HepG2 (cell line): ENCODE results near the gene WNT2B. TPM values are rescaled to one million over a fixed set of nuclear protein-coding genes. Genes with fewer than 3 reads are reported as not detected.

Source experiments
- ATAC-seq: fragments of 200-7000 bp; cut with Tn5 transposase; 3 replicates; pipeline ENCODE4 v1.9.1; 2020; ENCODE audit warnings: mild to moderate bottlenecking, moderate library complexity
- BruUV-seq: library from RNA; stranded (reverse); fragments of 400-500 nt; replicated peaks from 2 replicates; lab custom pipeline; 2021; lab: Mats Ljungman, UMichigan
- CTCF ChIA-PET: fragments of 300-600 bp; formaldehyde crosslinking; extraction: SDS; loops from one replicate; lab custom pipeline; 2021; ENCODE audit warnings: low total read pairs, inconsistent platforms, low intra/inter-chr PET ratio; lab: Yijun Ruan, JAX
- POLR2A ChIA-PET: fragments of 350-600 bp; sonication (Branson Sonifier 250); formaldehyde crosslinking; loops from one replicate; lab custom pipeline; 2020; ENCODE audit warnings: antibody characterized with exemption, inconsistent platforms; lab: Yijun Ruan, JAX
- DNase-seq: peaks from one replicate; pipeline ENCODE4 v3.0.0-alpha.2; 2015; ENCODE audit warnings: low spot score
- FAIRE-seq: peaks from 3 replicates; lab custom pipeline; 2011; peaks lifted over from hg19 to GRCh38; lab: Jason Lieb, UNC
- H2AFZ ChIP-seq: one replicate; pipeline ENCODE4 v1.6.1; 2011; ENCODE audit warnings: low read length, inconsistent platforms
- H3K27ac ChIP-seq: fragments of 300-600 bp; 3 replicates; pipeline ENCODE4 v1.8.0; 2011; ENCODE audit warnings: mixed run types, mild to moderate bottlenecking, mixed read lengths, low read length, inconsistent platforms; ENCODE audit not compliant: insufficient read depth; ENCODE audit errors: extremely low read length
- H3K27me3 ChIP-seq, 2 experiments: fragments of 200-600 bp in 1 of 2; 2 replicates in 1 of 2; 3 replicates in 1 of 2; pipeline versions ENCODE4 v1.6.0 to v1.8.0; 2011; ENCODE audit warnings: low read length in 2 of 2, mild to moderate bottlenecking in 2 of 2, moderate library complexity in 2 of 2, inconsistent platforms in 1 of 2; ENCODE audit not compliant: insufficient read depth in 2 of 2, control insufficient read depth in 1 of 2
- H3K36me3 ChIP-seq, 2 experiments: fragments of 200-600 bp in 1 of 2; replicated peaks in 1 of 2; 2 replicates in 1 of 2; 3 replicates in 1 of 2; pipeline versions ENCODE4 v1.5.1 to v1.8.0; 2011; ENCODE audit warnings: low read length in 2 of 2, inconsistent platforms in 1 of 2; ENCODE audit not compliant: insufficient read depth in 2 of 2, control insufficient read depth in 1 of 2
- H3K4me1 ChIP-seq: 2 replicates; pipeline ENCODE4 v1.5.1; 2012; ENCODE audit warnings: low read length, inconsistent platforms; ENCODE audit not compliant: insufficient read depth
- H3K4me2 ChIP-seq: 2 replicates; pipeline ENCODE4 v1.6.0; 2011; ENCODE audit warnings: low read depth, low read length, inconsistent platforms
- H3K4me3 ChIP-seq, 3 experiments: fragments of 200-600 bp in 1 of 3; sonication (generic), shearing (Covaris generic) in 1 of 3; replicated peaks in 1 of 3; 2 replicates each; pipeline ENCODE4 v1.5.1; 2011 to 2016; ENCODE audit warnings: low read length in 3 of 3, inconsistent platforms in 2 of 3, low read depth in 2 of 3, mild to moderate bottlenecking in 2 of 3, control low read depth in 1 of 3, mixed read lengths in 1 of 3; ENCODE audit not compliant: insufficient read depth in 1 of 3
- H3K79me2 ChIP-seq: one replicate; pipeline ENCODE4 v1.6.1; 2011; ENCODE audit warnings: low read length, inconsistent platforms; ENCODE audit not compliant: insufficient read depth
- H3K9ac ChIP-seq: 2 replicates; pipeline ENCODE4 v1.6.0; 2011; ENCODE audit warnings: mild to moderate bottlenecking, low read depth, low read length, inconsistent platforms; ENCODE audit not compliant: insufficient read depth
- H3K9me3 ChIP-seq: 2 replicates; pipeline ENCODE4 v1.5.1; 2012; ENCODE audit warnings: mild to moderate bottlenecking, low read length
- H4K20me1 ChIP-seq: 2 replicates; pipeline ENCODE4 v1.6.0; 2011; ENCODE audit warnings: inconsistent platforms, mild to moderate bottlenecking, low read length, moderate library complexity; ENCODE audit not compliant: insufficient read depth
- FOSL2 ChIP-seq: sonication (generic); formaldehyde crosslinking; IDR thresholded peaks from 2 replicates; pipeline ENCODE4 v1.4.0; 2020; ENCODE audit warnings: missing genetic modification reagents
- GABPA ChIP-seq, 2 experiments: IDR thresholded peaks; 2 replicates each; pipeline ENCODE4 v1.6.1; 2011 to 2016; ENCODE audit warnings: low read depth in 2 of 2, low read length in 1 of 2, missing biosample characterization in 1 of 2, missing genetic modification characterization in 1 of 2
- HNF4A ChIP-seq: sonication (generic); formaldehyde crosslinking; IDR thresholded peaks from 2 replicates; pipeline ENCODE4 v1.4.0; 2020; ENCODE audit warnings: missing genetic modification reagents
- HNRNPH1 ChIP-seq: fragments of 200-400 bp; formaldehyde crosslinking; optimal IDR thresholded peaks from 2 replicates; pipeline ENCODE3; 2017; ENCODE audit warnings: mild to moderate bottlenecking, low read depth, low read length
- HOXD1 ChIP-seq: sonication (generic); formaldehyde crosslinking; IDR thresholded peaks from 2 replicates; pipeline ENCODE4 v1.5.0; 2020; ENCODE audit warnings: missing genetic modification reagents
- NBN ChIP-seq: fragments of 450-650 bp; conservative IDR thresholded peaks from 2 replicates; pipeline ENCODE4 v1.6.1; 2017
- NR3C1 ChIP-seq: sonication (generic); formaldehyde crosslinking; IDR thresholded peaks from 2 replicates; pipeline ENCODE4 v1.4.0; 2020; ENCODE audit warnings: missing genetic modification reagents
- PHB2 ChIP-seq: fragments of 450-650 bp; IDR thresholded peaks from 2 replicates; pipeline ENCODE4 v1.6.1; 2018; ENCODE audit not compliant: partially characterized antibody
- PHF21A ChIP-seq: sonication (generic); formaldehyde crosslinking; IDR thresholded peaks from 2 replicates; pipeline ENCODE4 v1.5.0; 2020; ENCODE audit warnings: mild to moderate bottlenecking, missing genetic modification reagents
- SOX6 ChIP-seq, 2 experiments: fragments of 450-650 bp in 1 of 2; sonication (generic) in 1 of 2; formaldehyde crosslinking in 1 of 2; IDR thresholded peaks; 2 replicates each; pipeline versions ENCODE4 v1.4.0 to v1.6.1; 2017 to 2020; ENCODE audit warnings: antibody characterized with exemption in 1 of 2, mild to moderate bottlenecking in 1 of 2, missing genetic modification reagents in 1 of 2
- ZKSCAN8 ChIP-seq: IDR thresholded peaks from 2 replicates; pipeline ENCODE4 v1.6.1; 2016; ENCODE audit warnings: borderline replicate concordance, missing genetic modification reagents, missing compliant biosample characterization
- ZNF780A ChIP-seq: sonication (generic); formaldehyde crosslinking; IDR thresholded peaks from 2 replicates; pipeline ENCODE4 v1.8.0; 2022; ENCODE audit warnings: mild to moderate bottlenecking, missing genetic modification reagents, moderate library complexity
- WGBS: methylation state at CpG from one replicate; pipeline ENCODE4 v1.1.6; 2017; ENCODE audit warnings: low lambda C conversion rate; 5-methylcytosine and 5-hydroxymethylcytosine counted together
- in situ Hi-C: cut with HindIII; loops from 2 replicates; pipeline ENCODE4 v1.10.0; 2017; ENCODE audit warnings: low pct_unique_long_range_greater_than_20kb; ENCODE audit not compliant: extremely low pct_ligation_motif_present
- intact Hi-C: fragments of 100-400 bp; cut with micrococcal nuclease; formaldehyde crosslinking; loops from one replicate; pipeline ENCODE4 v1.10.0; 2022; ENCODE audit not compliant: unreplicated experiment
- polyA plus RNA-seq, 8 experiments: library from polyadenylated mRNA; depleted of rRNA in 3 of 8; stranded (reverse) in 7 of 8; unstranded in 1 of 8; fragments of >200 nt; fragmentation: Illumina TruSeq in 4 of 8; extraction: Trizol in 4 of 8; gene quantifications; 2 replicates each; pipeline versions ENCODE4 v1.2.1 to v1.2.3, GENCODE V29; 2011 to 2016; ENCODE audit warnings: low read depth in 4 of 8, missing spikeins in 1 of 8, mixed read lengths in 1 of 8; ENCODE audit not compliant: insufficient read depth in 1 of 8
- total RNA-seq, 5 experiments: library from RNA; depleted of rRNA; stranded (reverse); fragments of >200 nt; fragmentation: Illumina TruSeq; extraction: Trizol; gene quantifications; 2 replicates each; pipeline ENCODE4 v1.2.3, GENCODE V29; 2016; ENCODE audit warnings: low read depth in 1 of 5
- TF ChIP-seq, protein P1 (sequence below): sonication (generic); formaldehyde crosslinking; IDR thresholded peaks from 2 replicates; pipeline ENCODE4 v1.4.0; 2020; ENCODE audit warnings: missing genetic modification reagents
- TF ChIP-seq, protein P2 (sequence below), 2 experiments: fragments of 450-650 bp in 1 of 2; sonication (generic) in 1 of 2; formaldehyde crosslinking; IDR thresholded peaks; 2 replicates each; pipeline versions ENCODE4 v1.5.0 to v1.8.0; 2020 to 2022; ENCODE audit warnings: mild to moderate bottlenecking in 1 of 2, missing genetic modification reagents in 1 of 2

The WNT2B gene
- total and polyA plus RNA-seq, 2 of the 13 experiments (the other 11 are each of a cell fraction or from before 2014, with no cell fraction given), result 0.11 to 0.32 TPM

DNA sequence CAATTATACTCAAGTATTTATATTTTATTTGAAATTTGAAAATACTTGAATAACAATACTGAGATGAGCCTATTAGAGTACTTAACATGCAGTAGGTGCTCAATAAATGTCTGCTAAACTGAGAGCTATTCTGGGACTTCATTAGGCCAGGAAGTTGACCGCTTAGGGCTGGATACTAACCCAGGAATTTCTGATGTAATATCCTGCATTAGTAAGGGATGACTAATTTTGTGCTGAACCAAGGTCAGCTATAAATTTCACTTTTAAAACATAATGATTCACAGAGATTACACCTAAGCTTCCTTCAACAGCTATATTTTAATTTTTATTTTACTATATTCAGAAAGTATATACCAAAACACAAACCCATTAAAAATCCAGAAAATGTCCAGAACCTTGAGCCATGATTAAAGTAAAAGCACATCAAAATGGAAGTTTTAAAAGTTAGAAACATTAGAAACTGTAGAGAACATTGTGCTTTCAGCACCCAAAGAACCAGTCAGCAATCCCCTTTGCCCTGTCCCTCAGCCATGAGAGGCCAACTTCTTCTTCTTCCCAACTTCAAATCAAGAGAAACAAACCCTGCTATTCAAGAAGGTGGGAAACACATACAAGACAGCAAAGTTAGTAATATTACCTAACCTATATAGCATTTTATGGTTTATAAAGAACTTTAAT lies 35.4 kb downstream of the WNT2B start:
- no peaks in the 10 kb centered on the region for H3K27me3 ChIP-seq
- 96% methylated on average over 1 of the region's 1 CpG for WGBS
- in situ Hi-C loops, result no loop called here
- ATAC-seq (no peak), DNase-seq (peak; percentile 41), FAIRE-seq (no peak)
- intact Hi-C loops, result no loop called here
- no peak overlapping the region for H3K4me3 ChIP-seq
- H4K20me1 ChIP-seq, result no peaks in the 10 kb centered on the region
- no peaks in the 10 kb centered on the region for H3K9me3 ChIP-seq
- H3K27ac ChIP-seq, result no peak overlapping the region
- no TSS peak for BruUV-seq
- TF ChIP-seq SOX6 (IDR thresholded peaks at IDR 0.05), result no peak
- no peak for TF ChIP-seq SOX6 (CRISPR knock-in tag; IDR thresholded peaks at IDR 0.05)
- TF ChIP-seq NBN, result no peak
- no peak for TF ChIP-seq GABPA (IDR thresholded peaks at IDR 0.05; ENCODE audit: low read depth, low read length)
- peak; percentile 58; the same call in 1 of the 2 replicates for TF ChIP-seq GABPA (CRISPR knock-in tag; IDR thresholded peaks at IDR 0.05; ENCODE audit: low read depth)
- TF ChIP-seq HNF4A, result no peak
- TF ChIP-seq PHB2, result no peak
- TF ChIP-seq NR3C1 (CRISPR knock-in tag), result no peak
- no peak for TF ChIP-seq ZNF780A (CRISPR knock-in tag)
- no peak for TF ChIP-seq HNRNPH1
- peak; percentile 69 for TF ChIP-seq FOSL2 (CRISPR knock-in tag)
- TF ChIP-seq PHF21A (CRISPR knock-in tag), result no peak
- TF ChIP-seq ZKSCAN8, result peak; percentile 97
- TF ChIP-seq HOXD1 (CRISPR knock-in tag), result no peak
- TF ChIP-seq, protein P1, sequence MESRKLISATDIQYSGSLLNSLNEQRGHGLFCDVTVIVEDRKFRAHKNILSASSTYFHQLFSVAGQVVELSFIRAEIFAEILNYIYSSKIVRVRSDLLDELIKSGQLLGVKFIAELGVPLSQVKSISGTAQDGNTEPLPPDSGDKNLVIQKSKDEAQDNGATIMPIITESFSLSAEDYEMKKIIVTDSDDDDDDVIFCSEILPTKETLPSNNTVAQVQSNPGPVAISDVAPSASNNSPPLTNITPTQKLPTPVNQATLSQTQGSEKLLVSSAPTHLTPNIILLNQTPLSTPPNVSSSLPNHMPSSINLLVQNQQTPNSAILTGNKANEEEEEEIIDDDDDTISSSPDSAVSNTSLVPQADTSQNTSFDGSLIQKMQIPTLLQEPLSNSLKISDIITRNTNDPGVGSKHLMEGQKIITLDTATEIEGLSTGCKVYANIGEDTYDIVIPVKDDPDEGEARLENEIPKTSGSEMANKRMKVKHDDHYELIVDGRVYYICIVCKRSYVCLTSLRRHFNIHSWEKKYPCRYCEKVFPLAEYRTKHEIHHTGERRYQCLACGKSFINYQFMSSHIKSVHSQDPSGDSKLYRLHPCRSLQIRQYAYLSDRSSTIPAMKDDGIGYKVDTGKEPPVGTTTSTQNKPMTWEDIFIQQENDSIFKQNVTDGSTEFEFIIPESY (CRISPR knock-in tag), result peak; percentile 42; the same call in 1 of the 2 replicates
- TF ChIP-seq, protein P2, sequence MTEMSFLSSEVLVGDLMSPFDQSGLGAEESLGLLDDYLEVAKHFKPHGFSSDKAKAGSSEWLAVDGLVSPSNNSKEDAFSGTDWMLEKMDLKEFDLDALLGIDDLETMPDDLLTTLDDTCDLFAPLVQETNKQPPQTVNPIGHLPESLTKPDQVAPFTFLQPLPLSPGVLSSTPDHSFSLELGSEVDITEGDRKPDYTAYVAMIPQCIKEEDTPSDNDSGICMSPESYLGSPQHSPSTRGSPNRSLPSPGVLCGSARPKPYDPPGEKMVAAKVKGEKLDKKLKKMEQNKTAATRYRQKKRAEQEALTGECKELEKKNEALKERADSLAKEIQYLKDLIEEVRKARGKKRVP (CRISPR knock-in tag; IDR thresholded peaks at IDR 0.05), result peak in 1 of 2 experiments; percentile 82; a peak in 2 of 4 replicates
- H2AFZ ChIP-seq, result no peak overlapping the region
- peaks cover 0 to 8% of the 10 kb centered on the region in 2 experiments; a peak in 2 of 5 replicates for H3K36me3 ChIP-seq
- ChIA-PET POLR2A (interaction anchor here (1.2 to 1.5 kb wide), 2 partner anchors 150 to 156 kb away, joined by 3 to 4 read pairs; no protein-coding TSS in a partner anchor), CTCF (no interaction called here)
- H3K9ac ChIP-seq, result no peak overlapping the region
- H3K4me2 ChIP-seq, result no peak overlapping the region
- H3K79me2 ChIP-seq, result no peaks in the 10 kb centered on the region
- no peaks in the 10 kb centered on the region for H3K4me1 ChIP-seq
